BLaER1 treated with 17β-estradiol and CSF1 and Interleukin-3, amounts not matched to agents 10 nM and 100 nM (cell line): ENCODE results near the gene DAO.

ENCODE experiments used
- H3K27ac ChIP-seq, 11 experiments: shearing (Covaris generic); formaldehyde crosslinking; 2 replicates each; pipeline ENCODE4 v1.8.1; 2022
- H3K27me3 ChIP-seq, 11 experiments: shearing (Covaris generic); formaldehyde crosslinking; 2 replicates each; pipeline ENCODE4 v1.8.1; 2022
- H3K36me3 ChIP-seq, 11 experiments: shearing (Covaris generic); formaldehyde crosslinking; 2 replicates each; pipeline ENCODE4 v1.8.1; 2022
- H3K4me1 ChIP-seq, 10 experiments: shearing (Covaris generic); formaldehyde crosslinking; 2 replicates each; pipeline ENCODE4 v1.8.1; 2022
- H3K4me2 ChIP-seq, 11 experiments: shearing (Covaris generic); formaldehyde crosslinking; 2 replicates each; pipeline ENCODE4 v1.8.1; 2022
- H3K4me3 ChIP-seq, 10 experiments: shearing (Covaris generic); formaldehyde crosslinking; 2 replicates each; pipeline ENCODE4 v1.8.1; 2022
- H3K9ac ChIP-seq, 11 experiments: shearing (Covaris generic); formaldehyde crosslinking; 2 replicates each; pipeline ENCODE4 v1.8.1; 2022
- H3K9me3 ChIP-seq, 11 experiments: shearing (Covaris generic); formaldehyde crosslinking; replicated peaks in 1 of 11; 2 replicates each; pipeline ENCODE4 v1.8.1; 2022
- H4K20me1 ChIP-seq, 11 experiments: shearing (Covaris generic); formaldehyde crosslinking; 2 replicates each; pipeline ENCODE4 v1.8.1; 2022
- Cebpa-rat ChIP-seq, 11 experiments: shearing (Covaris generic); IDR thresholded peaks; 2 replicates each; pipeline ENCODE4 v1.8.1; 2022

DAO gene

GRCh38 chr12:108930155-108930554 is 50.3 kb downstream of the DAO start:
- Histone ChIP-seq H3K27ac (no peak overlapping the region), H3K27me3 (no peaks in the 10 kb centered on the region), H3K9me3 (peaks cover 0 to 6% (median 0%) of the 10 kb centered on the region in 11 experiments; a peak in 1 of 22 replicates), H3K36me3 (no peaks in the 10 kb centered on the region), H4K20me1 (no peaks in the 10 kb centered on the region), H3K4me1 (peaks cover 0 to 8% (median 0%) of the 10 kb centered on the region in 10 experiments; a peak in 4 of 20 replicates), H3K4me3 (no peak overlapping the region), H3K4me2 (no peak overlapping the region), H3K9ac (no peak overlapping the region)
- TF ChIP-seq Cebpa-rat (IDR thresholded peaks at IDR 0.05), result no peak

GRCh38 chr12:108930756-108931155 is 50.9 kb downstream of the DAO start:
- no peaks in the 10 kb centered on the region for H3K36me3 ChIP-seq
- no peaks in the 10 kb centered on the region for H4K20me1 ChIP-seq
- TF ChIP-seq Cebpa-rat (IDR thresholded peaks at IDR 0.05), result no peak
- no peak overlapping the region for H3K27ac ChIP-seq
- H3K4me1 ChIP-seq, result peaks cover 0 to 13% (median 0%) of the 10 kb centered on the region in 10 experiments; a peak in 4 of 20 replicates
- H3K4me2 ChIP-seq, result no peak overlapping the region
- no peak overlapping the region for H3K4me3 ChIP-seq
- H3K9me3 ChIP-seq, result peaks cover 0 to 1% (median 0%) of the 10 kb centered on the region in 11 experiments; a peak in 1 of 22 replicates
- H3K27me3 ChIP-seq, result no peaks in the 10 kb centered on the region
- H3K9ac ChIP-seq, result no peak overlapping the region

- Histone ChIP-seq H3K36me3 (no peaks in the 10 kb centered on the region), H3K27ac (no peak overlapping the region), H3K9ac (no peak overlapping the region), H3K4me1 (peaks cover 0 to 13% (median 0%) of the 10 kb centered on the region in 10 experiments; a peak in 4 of 20 replicates), H3K9me3 (no peaks in the 10 kb centered on the region), H4K20me1 (no peaks in the 10 kb centered on the region), H3K27me3 (no peaks in the 10 kb centered on the region), H3K4me3 (no peak overlapping the region), H3K4me2 (no peak overlapping the region)
- TF ChIP-seq Cebpa-rat (IDR thresholded peaks at IDR 0.05), result no peak
Measured at GRCh38 chr12:108933949-108934348, 54.1 kb downstream of the DAO start.

GRCh38 chr12:108935159-108935763 is 55.4 kb downstream of the DAO start:
- H3K4me3 ChIP-seq, result no peak overlapping the region
- no peaks in the 10 kb centered on the region for H3K27me3 ChIP-seq
- H3K9ac ChIP-seq, result no peak overlapping the region
- H3K27ac ChIP-seq, result no peak overlapping the region
- no peaks in the 10 kb centered on the region for H4K20me1 ChIP-seq
- no peaks in the 10 kb centered on the region for H3K9me3 ChIP-seq
- H3K4me1 ChIP-seq, result peaks cover 0 to 13% (median 0%) of the 10 kb centered on the region in 10 experiments; a peak in 4 of 20 replicates
- H3K4me2 ChIP-seq, result peak overlapping the region in 2 of 11 experiments; percentile 19 to 20; a peak in 2 of 22 replicates
- no peak for TF ChIP-seq Cebpa-rat (IDR thresholded peaks at IDR 0.05)
- H3K36me3 ChIP-seq, result no peaks in the 10 kb centered on the region

- Histone ChIP-seq H3K9me3 (no peaks in the 10 kb centered on the region), H3K4me1 (peaks cover 0 to 14% (median 0%) of the 10 kb centered on the region in 10 experiments; a peak in 6 of 20 replicates), H4K20me1 (no peaks in the 10 kb centered on the region), H3K27me3 (no peaks in the 10 kb centered on the region), H3K27ac (no peak overlapping the region), H3K36me3 (no peaks in the 10 kb centered on the region), H3K9ac (no peak overlapping the region), H3K4me2 (no peak overlapping the region), H3K4me3 (no peak overlapping the region)
- no peak for TF ChIP-seq Cebpa-rat (IDR thresholded peaks at IDR 0.05)
Measured at GRCh38 chr12:108938247-108938924, 58.5 kb downstream of the DAO start.

- Histone ChIP-seq H3K36me3 (no peaks in the 10 kb centered on the region), H4K20me1 (no peaks in the 10 kb centered on the region), H3K27ac (no peak overlapping the region), H3K9me3 (no peaks in the 10 kb centered on the region), H3K9ac (no peak overlapping the region), H3K4me3 (no peak overlapping the region), H3K4me1 (peaks cover 0 to 21% (median 0%) of the 10 kb centered on the region in 10 experiments; a peak in 6 of 20 replicates), H3K4me2 (no peak overlapping the region), H3K27me3 (no peaks in the 10 kb centered on the region)
- no peak for TF ChIP-seq Cebpa-rat (IDR thresholded peaks at IDR 0.05)
Measured at GRCh38 chr12:108939594-108939993, 59.7 kb downstream of the DAO start.

- Histone ChIP-seq H4K20me1 (no peaks in the 10 kb centered on the region), H3K4me1 (peaks cover 0 to 17% (median 0%) of the 10 kb centered on the region in 10 experiments; a peak in 6 of 20 replicates), H3K9me3 (no peaks in the 10 kb centered on the region), H3K27ac (no peak overlapping the region), H3K4me3 (no peak overlapping the region), H3K27me3 (no peaks in the 10 kb centered on the region), H3K9ac (no peak overlapping the region), H3K36me3 (no peaks in the 10 kb centered on the region), H3K4me2 (no peak overlapping the region)
- TF ChIP-seq Cebpa-rat (IDR thresholded peaks at IDR 0.05), result no peak
Measured at GRCh38 chr12:108940138-108940537, 60.2 kb downstream of the DAO start.

GRCh38 chr12:108947097-108947496 is 67.2 kb downstream of the DAO start:
- no peak for TF ChIP-seq Cebpa-rat (IDR thresholded peaks at IDR 0.05)
- H3K36me3 ChIP-seq, result no peaks in the 10 kb centered on the region
- peak overlapping the region in 2 of 11 experiments; percentile 73 to 75; a peak in 4 of 22 replicates for H3K4me2 ChIP-seq
- H3K27ac ChIP-seq, result no peak overlapping the region
- H3K4me1 ChIP-seq, result peaks cover 0 to 35% (median 4%) of the 10 kb centered on the region in 10 experiments; a peak in 10 of 20 replicates
- peaks cover 0 to 16% (median 13%) of the 10 kb centered on the region in 11 experiments; a peak in 20 of 22 replicates for H3K9me3 ChIP-seq
- 0 out of 22 replicates have a peak, but pooled peaks cover 0 to 4% (median 0%) of the 10 kb centered on the region in 11 experiments for H4K20me1 ChIP-seq
- H3K4me3 ChIP-seq, result no peak overlapping the region
- H3K27me3 ChIP-seq, result no peaks in the 10 kb centered on the region
- no peak overlapping the region for H3K9ac ChIP-seq

GRCh38 chr12:108948367-108948766 is 68.5 kb downstream of the DAO start:
- H3K27me3 ChIP-seq, result no peaks in the 10 kb centered on the region
- peaks cover 0 to 16% (median 13%) of the 10 kb centered on the region in 11 experiments; a peak in 20 of 22 replicates for H3K9me3 ChIP-seq
- H3K4me3 ChIP-seq, result no peak overlapping the region
- H4K20me1 ChIP-seq, result 0 out of 22 replicates have a peak, but pooled peaks cover 0 to 4% (median 0%) of the 10 kb centered on the region in 11 experiments
- H3K4me1 ChIP-seq, result peaks cover 0 to 33% (median 4%) of the 10 kb centered on the region in 10 experiments; a peak in 10 of 20 replicates
- H3K4me2 ChIP-seq, result peak overlapping the region in 5 of 11 experiments; percentile 3 to 75 (median 67); a peak in 9 of 22 replicates
- TF ChIP-seq Cebpa-rat (IDR thresholded peaks at IDR 0.05), result no peak
- no peak overlapping the region for H3K9ac ChIP-seq
- peak overlapping the region in 3 of 11 experiments; percentile 7 to 33 (median 24); a peak in 4 of 22 replicates for H3K27ac ChIP-seq
- H3K36me3 ChIP-seq, result no peaks in the 10 kb centered on the region
